ENCODE data around the gene TAF6L. TPM values are rescaled to one million over a fixed set of nuclear protein-coding genes. Genes with fewer than 3 reads are reported as not detected.
"Not testable (repeated sequence)": the region's sequence is repeated elsewhere in the genome, so short reads cannot be mapped to it uniquely, and the experiment has no call there.

TAF6L gene
- total RNA-seq, result 10 to 100 TPM; 23.5 to 25.0 TPM

DNA sequence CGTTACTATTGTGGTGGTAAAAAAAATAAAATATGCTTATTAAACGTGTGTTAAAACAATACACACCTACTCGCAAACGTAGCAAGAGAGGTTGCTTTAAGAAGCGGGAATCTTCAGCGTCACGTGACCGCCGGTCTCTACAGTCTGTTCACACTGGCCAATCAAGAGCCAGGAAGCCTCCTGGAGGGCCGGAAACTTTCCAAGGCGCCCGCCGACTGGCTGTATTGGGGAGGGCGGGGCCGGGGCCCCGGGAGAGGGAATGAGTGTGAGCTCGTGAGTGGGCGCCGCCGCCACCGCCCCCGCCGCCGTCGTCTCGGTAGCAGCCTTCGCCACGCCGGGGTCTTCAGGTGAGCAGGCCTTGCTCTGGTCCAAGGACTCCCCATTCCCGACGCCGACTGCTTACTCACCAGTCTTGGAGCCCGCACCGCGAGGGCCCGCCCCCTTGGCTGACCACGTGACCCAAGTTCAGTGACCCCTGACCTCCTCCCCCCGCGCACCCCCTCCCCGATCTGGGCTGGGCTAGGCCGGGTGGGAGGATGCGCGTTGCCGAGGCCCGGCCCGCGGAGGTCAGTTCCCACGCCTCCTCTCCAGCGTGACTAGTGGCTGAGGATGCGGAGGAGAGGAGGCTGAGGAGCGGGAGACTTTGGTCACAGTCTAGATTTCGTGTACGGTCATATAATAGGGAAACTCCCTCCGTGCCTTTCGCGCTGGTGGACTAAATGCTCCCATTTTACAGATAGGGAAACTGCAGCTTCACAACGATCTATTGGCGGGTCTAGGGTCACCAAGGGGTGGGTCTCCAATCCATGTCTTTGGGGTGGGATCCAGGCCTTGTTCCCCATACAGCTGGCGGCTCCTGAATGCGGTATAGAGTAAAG is at the start of gene TAF6L:
TSS of gene TAF6L (plus strand) at position 253 of the 878 bp plus-strand sequence. CDS start 4,388 bp downstream, outside the sequence.
- Mint-ChIP-seq H3K9me3 (ENCODE audit: low read depth) (no peaks in the 10 kb centered on the region), H3K36me3 (peaks cover 11% of the 10 kb centered on the region), H3K4me3 (peak within 1 kb of the TSS; percentile 88), H3K27me3 (no peaks in the 10 kb centered on the region), H3K4me1 (peaks cover 32% of the 10 kb centered on the region), H3K27ac (peak within 1 kb of the TSS; percentile 95)
- DNase-seq (peak; percentile 97), ATAC-seq (peak; percentile 89)
- CTCF ChIA-PET, result interaction anchor here (0.7 to 20.9 kb wide), 15 partner anchors 10 to 347 kb away, joined by 3 to 242 read pairs (median 5); partner anchors contain the start of genes HNRNPUL2, LBHD1, POLR2G and SLC3A2

GRCh38 chr11:62721994-62722393 is 49.2 kb upstream of the TAF6L start:
- CTCF ChIA-PET, result interaction anchor here (1.5 kb wide), 1 partner anchor 10 kb away, joined by 3 read pairs; no protein-coding TSS in a partner anchor
- H3K27me3 Mint-ChIP-seq, result no peaks in the 10 kb centered on the region
- H3K4me1 Mint-ChIP-seq, result peaks cover 68% of the 10 kb centered on the region
- no peak overlapping the region for H3K4me3 Mint-ChIP-seq
- ATAC-seq (no peak), DNase-seq (no peak)
- no peak overlapping the region for H3K27ac Mint-ChIP-seq
- H3K36me3 Mint-ChIP-seq, result peaks cover 86% of the 10 kb centered on the region
- no peaks in the 10 kb centered on the region for H3K9me3 Mint-ChIP-seq (ENCODE audit: low read depth)

- Mint-ChIP-seq H3K27ac (peak overlapping the region; percentile 98), H3K27me3 (no peaks in the 10 kb centered on the region), H3K4me3 (peak overlapping the region; percentile 94), H3K4me1 (peaks cover 56% of the 10 kb centered on the region), H3K9me3 (ENCODE audit: low read depth) (no peaks in the 10 kb centered on the region), H3K36me3 (peaks cover 75% of the 10 kb centered on the region)
- CTCF ChIA-PET, result interaction anchor here (1.1 to 2.6 kb wide), 4 partner anchors 15 to 125 kb away, joined by 3 to 11 read pairs (median 4); partner anchors contain the start of genes TMEM179B and ZBTB3
- no peak for DNase-seq
- ATAC-seq, result no peak
These were observed 47.0 kb upstream of the TAF6L start for GRCh38 chr11:62724171-62724570.

GRCh38 chr11:62725646-62726045 is 45.5 kb upstream of the TAF6L start:
- Mint-ChIP-seq H3K36me3 (peaks cover 66% of the 10 kb centered on the region), H3K27me3 (no peaks in the 10 kb centered on the region), H3K27ac (peak overlapping the region; percentile 98), H3K4me1 (peaks cover 56% of the 10 kb centered on the region), H3K4me3 (peak overlapping the region; percentile 94), H3K9me3 (ENCODE audit: low read depth) (no peaks in the 10 kb centered on the region)
- CTCF ChIA-PET, result interaction anchor here (0.7 to 2.2 kb wide), 10 partner anchors 8 to 165 kb away, joined by 3 to 8 read pairs (median 3); partner anchors contain the start of genes SLC3A2, TMEM179B and ZBTB3
- ATAC-seq (no peak), DNase-seq (no peak)

GRCh38 chr11:62726156-62726914 is 44.9 kb upstream of the TAF6L start:
- Mint-ChIP-seq H3K36me3 (peaks cover 63% of the 10 kb centered on the region), H3K9me3 (ENCODE audit: low read depth) (no peaks in the 10 kb centered on the region), H3K27me3 (no peaks in the 10 kb centered on the region), H3K4me1 (peaks cover 55% of the 10 kb centered on the region), H3K4me3 (peak overlapping the region; percentile 94), H3K27ac (peak overlapping the region; percentile 98)
- CTCF ChIA-PET, result interaction anchor here (0.7 to 2.3 kb wide), 16 partner anchors 10 to 166 kb away, joined by 3 to 11 read pairs (median 3); partner anchors contain the start of genes SLC3A2, TMEM179B and ZBTB3
- DNase-seq (no peak), ATAC-seq (no peak)

DNA sequence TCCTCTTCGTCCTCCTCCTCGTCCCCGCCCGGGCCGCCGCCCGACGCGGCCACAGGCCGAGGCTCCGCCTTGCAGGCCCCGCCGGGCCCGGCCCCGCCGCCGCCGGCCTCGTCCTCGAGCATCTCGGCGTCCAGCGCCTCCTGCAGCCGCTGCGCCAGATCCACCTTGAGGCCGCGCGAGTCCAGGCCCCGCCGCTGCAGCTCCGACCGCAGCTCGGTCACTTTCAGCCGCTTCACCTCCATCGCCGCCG is 44.4 kb upstream of the TAF6L start:
- no peak for DNase-seq
- peak overlapping the region; percentile 94 for H3K4me3 Mint-ChIP-seq
- H3K9me3 Mint-ChIP-seq (ENCODE audit: low read depth), result no peaks in the 10 kb centered on the region
- CTCF ChIA-PET, result interaction anchor here (0.7 to 2.3 kb wide), 20 partner anchors 11 to 302 kb away, joined by 3 to 11 read pairs (median 4); partner anchors contain the start of genes C11orf98, CSKMT, MTA2 and POLR2G
- peak; percentile 5 for ATAC-seq
- H3K36me3 Mint-ChIP-seq, result peaks cover 58% of the 10 kb centered on the region
- H3K4me1 Mint-ChIP-seq, result peaks cover 53% of the 10 kb centered on the region
- H3K27ac Mint-ChIP-seq, result peak overlapping the region; percentile 98
- H3K27me3 Mint-ChIP-seq, result no peaks in the 10 kb centered on the region

DNA sequence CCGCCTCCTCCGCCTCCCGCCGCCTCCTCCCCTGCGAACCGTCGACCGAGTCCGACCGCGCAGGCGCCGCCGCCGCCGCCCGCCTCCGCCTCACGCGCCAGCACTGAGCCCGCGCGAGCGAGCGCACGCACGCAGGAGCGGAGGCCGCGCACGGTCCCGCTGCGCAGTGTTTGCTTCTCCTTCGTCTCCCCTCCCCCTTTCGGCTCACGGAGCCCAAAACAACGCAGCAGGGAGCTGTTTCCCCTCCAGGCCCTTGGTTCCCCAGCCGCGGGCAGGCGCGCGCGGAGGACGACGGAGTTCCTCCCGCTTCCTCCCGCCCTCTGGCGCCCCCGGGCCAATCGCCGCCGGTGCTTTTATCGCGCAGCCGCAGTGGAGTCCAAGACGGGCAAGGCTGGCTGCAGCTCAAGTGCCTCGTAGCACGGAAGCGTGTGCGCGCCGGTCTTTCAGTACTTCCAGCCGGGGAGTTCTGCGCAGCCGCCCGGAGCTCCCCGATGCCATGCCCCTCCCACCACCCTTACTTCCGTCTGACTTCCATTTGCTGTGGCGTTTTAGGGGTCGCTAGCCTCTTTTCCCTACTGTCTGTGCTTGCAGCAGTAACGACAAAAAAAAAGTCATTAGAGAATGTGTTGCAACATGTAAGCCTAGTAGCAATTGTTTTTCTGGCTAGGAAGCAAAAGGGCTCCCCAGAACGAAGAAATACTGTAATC is 43.9 kb upstream of the TAF6L start, which contains the start of gene HNRNPUL2:
TSS of gene HNRNPUL2 (minus strand) at position 293 of the 707 bp plus-strand sequence. CDS start 301 bp downstream, outside the sequence.
- H3K9me3 Mint-ChIP-seq (ENCODE audit: low read depth), result no peaks in the 10 kb centered on the region
- H3K36me3 Mint-ChIP-seq, result peaks cover 53% of the 10 kb centered on the region
- H3K27ac Mint-ChIP-seq, result peak within 1 kb of the TSS; percentile 98
- CTCF ChIA-PET, result interaction anchor here (0.7 to 2.3 kb wide), 23 partner anchors 10 to 302 kb away, joined by 3 to 11 read pairs (median 4); partner anchors contain the start of genes C11orf98, CSKMT, MTA2 and POLR2G
- ATAC-seq (peak; percentile 86), DNase-seq (peak; percentile 99)
- H3K4me3 Mint-ChIP-seq, result peak within 1 kb of the TSS; percentile 94
- H3K27me3 Mint-ChIP-seq, result no peaks in the 10 kb centered on the region
- H3K4me1 Mint-ChIP-seq, result peaks cover 48% of the 10 kb centered on the region

DNA sequence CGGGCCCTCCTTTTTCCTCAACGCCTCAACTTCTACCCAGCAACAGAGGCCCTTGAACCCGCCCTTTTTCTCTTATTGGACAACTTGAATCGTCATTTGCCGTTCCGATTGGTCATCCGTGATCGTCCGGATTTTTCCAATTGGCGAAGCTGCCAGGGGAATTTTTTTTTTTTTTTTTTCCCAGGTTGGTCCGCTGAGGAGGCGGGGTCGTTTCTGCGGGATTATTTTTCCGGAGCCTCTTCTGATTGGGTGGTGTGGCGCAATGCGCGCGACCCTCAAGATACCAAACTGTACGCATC is 43.4 kb upstream of the TAF6L start:
- Mint-ChIP-seq H3K9me3 (ENCODE audit: low read depth) (no peaks in the 10 kb centered on the region), H3K36me3 (peaks cover 50% of the 10 kb centered on the region), H3K4me1 (peaks cover 46% of the 10 kb centered on the region), H3K27me3 (no peaks in the 10 kb centered on the region), H3K4me3 (peak overlapping the region; percentile 94), H3K27ac (peak overlapping the region; percentile 98)
- DNase-seq (peak; percentile 94), ATAC-seq (peak; percentile 61)
- CTCF ChIA-PET, result interaction anchor here (0.7 to 2.3 kb wide), 18 partner anchors 10 to 303 kb away, joined by 3 to 11 read pairs (median 4); partner anchors contain the start of genes C11orf98, CSKMT, MTA2 and POLR2G

DNA sequence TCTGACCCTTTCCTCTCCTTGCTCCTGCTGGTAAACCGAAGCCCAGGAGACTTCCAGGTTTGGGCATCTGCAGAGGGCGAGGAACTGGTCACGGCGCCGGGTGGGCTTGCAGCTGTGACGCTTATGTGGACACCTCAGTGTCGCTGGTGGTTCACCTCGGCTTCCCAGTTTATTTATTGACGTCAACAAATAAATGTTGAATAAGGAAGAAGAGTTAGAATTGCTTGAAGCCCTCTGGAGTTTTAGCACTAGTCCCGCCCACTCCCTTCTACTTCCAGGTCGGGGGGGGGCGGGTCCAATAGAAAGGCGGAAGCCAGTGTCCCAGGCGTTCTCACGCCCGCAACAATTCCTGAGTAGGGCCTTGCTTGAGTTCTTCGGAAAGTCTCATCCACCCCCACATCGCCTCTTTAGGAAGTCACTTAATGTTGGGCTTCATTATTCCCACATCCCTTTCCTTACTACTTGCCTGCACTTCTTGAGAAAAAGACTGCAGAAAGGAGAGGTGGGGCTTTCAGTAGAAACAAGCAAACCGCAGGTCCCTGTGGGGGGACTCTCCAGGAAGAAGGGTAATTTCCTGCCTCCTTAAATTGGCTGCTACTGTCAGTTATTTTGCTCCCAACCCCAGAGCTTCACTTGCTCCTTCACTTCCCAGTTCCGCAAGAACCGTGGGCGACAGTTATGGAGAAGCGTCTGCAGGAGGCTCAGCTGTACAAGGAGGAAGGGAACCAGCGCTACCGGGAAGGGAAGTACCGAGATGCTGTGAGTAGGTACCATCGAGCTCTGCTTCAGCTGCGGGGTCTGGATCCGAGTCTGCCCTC is 42.8 kb upstream of the TAF6L start, which contains the start of gene TTC9C:
TSS of gene TTC9C (plus strand) at position 316 of the 818 bp plus-strand sequence. CDS start at position 679, 363 bp downstream.
- Mint-ChIP-seq H3K27me3 (no peaks in the 10 kb centered on the region), H3K4me1 (peaks cover 49% of the 10 kb centered on the region)
- DNase-seq, result peak; percentile 90

GRCh38 chr11:62730076-62730475 is 41.1 kb upstream of the TAF6L start:
- not testable (repeated sequence) for H3K27ac Mint-ChIP-seq; H3K27me3 Mint-ChIP-seq; ATAC-seq; H3K9me3 Mint-ChIP-seq (ENCODE audit: low read depth); DNase-seq
- H3K4me3 Mint-ChIP-seq, result peak overlapping the region; percentile 94
- CTCF ChIA-PET, result interaction anchor here (0.7 to 3.6 kb wide), 9 partner anchors 11 to 151 kb away, joined by 3 to 16 read pairs (median 6); partner anchors contain the start of genes NXF1, SLC3A2, TAF6L and TMEM179B
- peaks cover 34% of the 10 kb centered on the region for H3K4me1 Mint-ChIP-seq
- peaks cover 35% of the 10 kb centered on the region for H3K36me3 Mint-ChIP-seq

More for the DNA sequence above, 42.8 kb upstream of the TAF6L start, which contains the start of gene TTC9C:
- Mint-ChIP-seq H3K4me3 (peak within 1 kb of the TSS; percentile 94), H3K36me3 (peaks cover 50% of the 10 kb centered on the region), H3K9me3 (ENCODE audit: low read depth) (no peaks in the 10 kb centered on the region), H3K27ac (peak within 1 kb of the TSS; percentile 98)
- CTCF ChIA-PET, result interaction anchor here (0.8 to 2.3 kb wide), 12 partner anchors 9 to 153 kb away, joined by 3 to 7 read pairs (median 4); partner anchors contain the start of genes B3GAT3, POLR2G, SLC3A2 and TUT1
- peak; percentile 40 for ATAC-seq

GRCh38 chr11:62732830-62733229 is 38.4 kb upstream of the TAF6L start:
- Mint-ChIP-seq H3K27ac (no peak overlapping the region), H3K27me3 (no peaks in the 10 kb centered on the region), H3K4me3 (no peak overlapping the region), H3K36me3 (peaks cover 22% of the 10 kb centered on the region), H3K4me1 (peaks cover 30% of the 10 kb centered on the region), H3K9me3 (ENCODE audit: low read depth) (no peaks in the 10 kb centered on the region)
- no peak for DNase-seq
- ATAC-seq, result no peak
- CTCF ChIA-PET, result interaction anchor here (2.4 to 3.6 kb wide), 2 partner anchors 22 to 29 kb away, joined by 11 to 16 read pairs; partner anchors contain the start of genes POLR2G and ZBTB3
